CD4-positive, alpha-beta T cell (primary cell): ENCODE results near the gene HDAC7. TPM values are rescaled to one million over a fixed set of nuclear protein-coding genes. Genes with fewer than 3 reads are reported as not detected.

ENCODE experiments used
- ATAC-seq: fragments of 200-7000 bp; cut with Tn5 transposase; one replicate; pipeline ENCODE4 v1.10.0; 2022; ENCODE audit warnings: mild to moderate bottlenecking; ENCODE audit not compliant: poor library complexity
- CTCF ChIA-PET: fragments of 350-600 bp; sonication (Branson Sonifier 250); formaldehyde crosslinking; loops from one replicate; lab custom pipeline; 2021; ENCODE audit warnings: antibody characterized with exemption, inconsistent platforms; lab: Charles Lee
- POLR2A ChIA-PET: fragments of 350-600 bp; sonication (Branson Sonifier 250); formaldehyde crosslinking; loops from one replicate; lab custom pipeline; 2021; ENCODE audit warnings: antibody characterized with exemption, inconsistent platforms; lab: Charles Lee
- DNase-seq, 14 experiments: peaks; one replicate each; pipeline ENCODE4 v3.0.0-alpha.2; 2013 to 2020; ENCODE audit warnings: mixed read lengths in 2 of 14
- H3K27ac ChIP-seq, 2 donors: one replicate each; pipeline versions ENCODE4 v1.5.1 to v1.7.0; 2013; ENCODE audit warnings: low read length in 2 of 2, low read depth in 1 of 2, mild to moderate bottlenecking in 1 of 2
- H3K27me3 ChIP-seq, 2 experiments: 1 replicate in 1 of 2; 2 replicates in 1 of 2; pipeline versions ENCODE4 v1.6.1 to v1.7.0; 2013; ENCODE audit warnings: low read length in 2 of 2, control low read depth in 1 of 2, mild to moderate bottlenecking in 1 of 2, moderate library complexity in 1 of 2; ENCODE audit not compliant: insufficient read depth in 2 of 2, control insufficient read depth in 1 of 2
- H3K36me3 ChIP-seq: one replicate; pipeline ENCODE4 v1.6.1; 2013; ENCODE audit warnings: low read length, control low read depth; ENCODE audit not compliant: insufficient read depth
- H3K4me1 ChIP-seq: one replicate; pipeline ENCODE4 v1.6.1; 2013; ENCODE audit warnings: low read length, control low read depth; ENCODE audit not compliant: insufficient read depth
- H3K4me3 ChIP-seq: one replicate; pipeline ENCODE4 v1.5.1; 2013; ENCODE audit warnings: mild to moderate bottlenecking, low read length, moderate library complexity
- H3K9me3 ChIP-seq, 2 experiments: 1 replicate in 1 of 2; 2 replicates in 1 of 2; pipeline versions ENCODE4 v1.6.1 to v1.7.0; 2013; ENCODE audit warnings: low read length in 2 of 2, mild to moderate bottlenecking in 2 of 2, control low read depth in 1 of 2, moderate library complexity in 1 of 2; ENCODE audit not compliant: control insufficient read depth in 1 of 2, insufficient read depth in 1 of 2
- H3K27ac Mint-ChIP-seq: one replicate; pipeline ENCODE4 v1.8.0; 2020; ENCODE audit warnings: mixed read lengths
- H3K27me3 Mint-ChIP-seq: one replicate; pipeline ENCODE4 v1.8.0; 2021; ENCODE audit warnings: mixed read lengths
- H3K36me3 Mint-ChIP-seq: one replicate; pipeline ENCODE4 v1.8.0; 2021; ENCODE audit warnings: low read depth, mixed read lengths
- H3K4me1 Mint-ChIP-seq: one replicate; pipeline ENCODE4 v1.8.0; 2021; ENCODE audit warnings: low read depth, mixed read lengths
- H3K4me3 Mint-ChIP-seq: one replicate; pipeline ENCODE4 v1.8.0; 2020; ENCODE audit warnings: mild to moderate bottlenecking, mixed read lengths
- H3K9me3 Mint-ChIP-seq: one replicate; pipeline ENCODE4 v1.8.0; 2020; ENCODE audit warnings: mixed read lengths
- intact Hi-C, 2 experiments: fragments of 100-400 bp; cut with DNase I in 1 of 2; cut with micrococcal nuclease in 1 of 2; formaldehyde crosslinking; loops; one replicate each; pipeline versions ENCODE4 v1.15.1 to v1.9.0; 2023 to 2025; cut with DNase I, micrococcal nuclease
- total RNA-seq, 174 experiments: library from RNA in 2 of 174; stranded (reverse) in 2 of 174; gene quantifications; one replicate each; pipeline ENCODE4 v1.2.3 and lab custom pipeline; 2021 to 2026
- TF ChIP-seq, protein P1 (sequence below): fragments of 200-600 bp; IDR thresholded peaks from one replicate; pipeline ENCODE4 v1.8.0; 2022; ENCODE audit warnings: antibody characterized with exemption, mild to moderate bottlenecking

HDAC7 gene
- total RNA-seq, 2 experiments from 2014 or later, result 116 to 122 TPM

DNA sequence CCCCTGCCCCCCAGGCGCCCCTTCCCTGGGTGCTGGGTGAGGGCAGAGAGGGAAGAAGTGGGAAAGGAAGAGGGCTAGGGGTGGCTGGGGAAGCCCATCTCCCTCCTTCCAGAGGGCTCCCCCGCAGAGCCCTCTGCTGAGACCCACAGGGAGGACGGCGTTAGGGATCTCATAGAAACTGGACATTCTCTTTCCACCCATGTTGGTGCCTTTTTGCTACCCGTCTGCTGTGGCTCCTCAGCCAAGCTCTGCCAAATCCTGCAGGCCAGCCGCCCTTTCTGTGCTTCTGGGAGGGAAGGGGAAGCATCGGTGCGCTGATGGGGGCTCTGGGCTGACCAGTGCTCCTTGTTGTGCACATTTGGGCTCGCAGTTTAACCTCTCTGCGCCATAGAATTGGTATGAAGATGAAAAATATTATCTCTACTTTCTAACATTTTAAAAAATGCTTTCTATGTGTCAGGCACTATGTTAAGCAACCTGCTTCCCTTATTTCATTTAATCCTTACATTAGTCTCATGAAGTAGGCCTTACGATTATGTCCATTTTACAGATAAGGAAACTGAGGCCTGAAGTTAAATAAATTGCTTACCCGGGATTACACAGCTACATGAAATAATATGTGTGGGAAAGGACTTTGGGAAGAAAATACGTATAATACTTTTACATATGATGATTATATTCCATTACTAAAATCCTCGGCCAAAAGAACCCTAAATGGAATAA, 45.7 kb downstream of the HDAC7 start:
- ChIA-PET POLR2A (interaction anchor here (0.7 to 2.2 kb wide), 6 partner anchors 16 to 68 kb away, joined by 3 to 8 read pairs (median 4); partner anchors contain the start of genes RAPGEF3 and RPAP3), CTCF (interaction anchor here (0.7 to 9.5 kb wide), 6 partner anchors 16 to 397 kb away, joined by 3 to 157 read pairs (median 4); partner anchors contain the start of gene TMEM106C)
- TF ChIP-seq, protein P1, sequence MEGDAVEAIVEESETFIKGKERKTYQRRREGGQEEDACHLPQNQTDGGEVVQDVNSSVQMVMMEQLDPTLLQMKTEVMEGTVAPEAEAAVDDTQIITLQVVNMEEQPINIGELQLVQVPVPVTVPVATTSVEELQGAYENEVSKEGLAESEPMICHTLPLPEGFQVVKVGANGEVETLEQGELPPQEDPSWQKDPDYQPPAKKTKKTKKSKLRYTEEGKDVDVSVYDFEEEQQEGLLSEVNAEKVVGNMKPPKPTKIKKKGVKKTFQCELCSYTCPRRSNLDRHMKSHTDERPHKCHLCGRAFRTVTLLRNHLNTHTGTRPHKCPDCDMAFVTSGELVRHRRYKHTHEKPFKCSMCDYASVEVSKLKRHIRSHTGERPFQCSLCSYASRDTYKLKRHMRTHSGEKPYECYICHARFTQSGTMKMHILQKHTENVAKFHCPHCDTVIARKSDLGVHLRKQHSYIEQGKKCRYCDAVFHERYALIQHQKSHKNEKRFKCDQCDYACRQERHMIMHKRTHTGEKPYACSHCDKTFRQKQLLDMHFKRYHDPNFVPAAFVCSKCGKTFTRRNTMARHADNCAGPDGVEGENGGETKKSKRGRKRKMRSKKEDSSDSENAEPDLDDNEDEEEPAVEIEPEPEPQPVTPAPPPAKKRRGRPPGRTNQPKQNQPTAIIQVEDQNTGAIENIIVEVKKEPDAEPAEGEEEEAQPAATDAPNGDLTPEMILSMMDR, result no peak
- Histone ChIP-seq H3K4me3 (peak overlapping the region; percentile 54), H3K27ac (no peak overlapping the region), H3K4me1 (peaks cover 34% of the 10 kb centered on the region), H3K36me3 (no peaks in the 10 kb centered on the region), H3K27me3 (no peaks in the 10 kb centered on the region), H3K9me3 (no peaks in the 10 kb centered on the region)
- intact Hi-C loops, result no loop called here
- Mint-ChIP-seq H3K4me3 (peak overlapping the region; percentile 89), H3K27me3 (no peaks in the 10 kb centered on the region), H3K4me1 (peaks cover 31% of the 10 kb centered on the region), H3K27ac (peak overlapping the region; percentile 33), H3K9me3 (no peaks in the 10 kb centered on the region), H3K36me3 (no peaks in the 10 kb centered on the region)
- ATAC-seq (no peak), DNase-seq (no peak)

DNA sequence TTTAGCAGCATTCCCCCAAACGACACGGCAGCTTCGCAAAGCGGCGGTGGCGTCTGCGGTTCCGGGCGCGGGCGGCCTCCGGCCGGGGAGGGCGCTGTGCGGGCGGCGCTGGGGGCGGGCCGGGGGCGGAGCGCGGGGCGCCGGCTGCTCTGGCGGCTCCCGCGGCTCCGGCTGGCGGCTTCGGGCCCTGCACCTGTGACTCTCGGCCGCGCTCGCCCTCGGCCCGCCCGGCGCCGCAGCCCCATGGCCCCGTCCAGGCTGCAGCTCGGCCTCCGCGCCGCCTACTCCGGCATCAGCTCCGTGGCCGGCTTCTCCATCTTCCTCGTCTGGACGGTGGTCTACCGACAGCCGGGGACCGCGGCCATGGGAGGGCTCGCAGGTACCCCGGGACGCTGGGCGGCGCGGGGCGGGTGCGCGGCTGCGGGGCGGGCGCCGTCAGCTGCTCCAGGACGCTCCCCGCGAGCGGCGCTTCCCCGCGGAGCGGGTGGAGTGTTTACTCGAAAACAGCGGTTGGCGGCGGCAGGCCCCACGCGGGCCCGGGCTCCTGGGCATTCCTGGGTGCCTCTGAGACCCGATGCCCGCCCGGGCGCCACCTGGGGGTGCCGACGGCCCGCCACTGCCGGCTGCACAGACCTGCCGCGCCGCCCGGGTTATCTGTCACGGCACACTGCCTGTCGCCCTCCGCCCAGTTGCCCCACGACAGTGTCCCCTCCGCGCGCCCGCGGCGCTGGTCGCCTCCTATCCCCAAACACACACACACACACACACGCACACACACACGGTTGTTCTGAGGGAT, 46.4 kb downstream of the HDAC7 start, which contains the start of gene SLC48A1:
TSS of gene SLC48A1 (plus strand) at position 177 of the 796 bp plus-strand sequence. CDS start at position 244, 67 bp downstream.
- Mint-ChIP-seq H3K27me3 (no peaks in the 10 kb centered on the region), H3K36me3 (no peaks in the 10 kb centered on the region), H3K9me3 (no peaks in the 10 kb centered on the region), H3K27ac (peak within 1 kb of the TSS; percentile 77), H3K4me3 (peak within 1 kb of the TSS; percentile 92), H3K4me1 (peaks cover 29% of the 10 kb centered on the region)
- intact Hi-C loops, result no loop called here
- POLR2A ChIA-PET, result interaction anchor here (0.6 to 2.2 kb wide), 15 partner anchors 10 to 1205 kb away, joined by 3 to 8 read pairs (median 3); partner anchors contain the start of genes RAPGEF3, RPAP3 and WNT1
- no peaks in the 10 kb centered on the region for H3K36me3 ChIP-seq
- peaks cover 32% of the 10 kb centered on the region for H3K4me1 ChIP-seq
- TF ChIP-seq, protein P1, result peak; percentile 52
- CTCF ChIA-PET, result interaction anchor here (0.7 to 9.5 kb wide), 13 partner anchors 14 to 398 kb away, joined by 3 to 157 read pairs (median 4); partner anchors contain the start of genes RAPGEF3, RPAP3 and TMEM106C
- H3K9me3 ChIP-seq, result no peaks in the 10 kb centered on the region
- ATAC-seq (peak; percentile 94), DNase-seq (peak; percentile 57 to 91 (median 72))
- H3K4me3 ChIP-seq, result peak within 1 kb of the TSS; percentile 54
- no peaks in the 10 kb centered on the region for H3K27me3 ChIP-seq
- no peak within 1 kb of the TSS for H3K27ac ChIP-seq

DNA sequence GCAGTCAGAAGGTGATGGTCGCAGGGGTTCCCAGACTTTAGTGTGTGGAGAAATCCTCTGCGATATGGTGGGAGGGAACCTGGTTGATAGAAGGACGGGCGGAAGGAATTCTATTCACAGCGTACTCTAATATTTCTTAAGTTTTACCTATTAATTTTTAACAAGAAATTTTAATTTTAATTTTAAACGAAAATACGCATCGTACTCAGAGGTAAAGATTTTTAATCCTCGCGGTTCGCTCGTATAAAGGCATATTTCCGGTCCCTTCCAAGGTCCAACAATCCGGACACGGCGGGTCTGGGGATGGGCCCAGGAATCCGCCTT, 47.0 kb downstream of the HDAC7 start:
- H3K4me3 ChIP-seq, result peak overlapping the region; percentile 54
- peaks cover 24% of the 10 kb centered on the region for H3K4me1 Mint-ChIP-seq
- H3K36me3 ChIP-seq, result no peaks in the 10 kb centered on the region
- H3K4me3 Mint-ChIP-seq, result peak overlapping the region; percentile 92
- no peak overlapping the region for H3K27ac ChIP-seq
- H3K36me3 Mint-ChIP-seq, result no peaks in the 10 kb centered on the region
- no peak for DNase-seq
- CTCF ChIA-PET, result interaction anchor here (0.8 to 9.5 kb wide), 12 partner anchors 14 to 191 kb away, joined by 3 to 157 read pairs (median 4); partner anchors contain the start of genes RAPGEF3, RPAP3 and TMEM106C
- no peaks in the 10 kb centered on the region for H3K9me3 ChIP-seq
- intact Hi-C loops, result no loop called here
- H3K27me3 ChIP-seq, result no peaks in the 10 kb centered on the region
- TF ChIP-seq, protein P1, result no peak
- ATAC-seq, result no peak
- H3K4me1 ChIP-seq, result peaks cover 32% of the 10 kb centered on the region
- H3K27ac Mint-ChIP-seq, result peak overlapping the region; percentile 77
- H3K9me3 Mint-ChIP-seq, result no peaks in the 10 kb centered on the region
- no peaks in the 10 kb centered on the region for H3K27me3 Mint-ChIP-seq
- POLR2A ChIA-PET, result interaction anchor here (0.6 to 2.2 kb wide), 13 partner anchors 10 to 1205 kb away, joined by 3 to 8 read pairs (median 4); partner anchors contain the start of genes RAPGEF3, RPAP3 and WNT1
